HG02943 (cell line): ENCODE measurements around the gene PSMB3.
"Not testable (repeated sequence)": the region's sequence is repeated elsewhere in the genome, so short reads cannot be mapped to it uniquely, and the experiment has no call there.

Source experiments
- ATAC-seq: cut with Tn5 transposase; IDR thresholded peaks from one replicate; pipeline ENCODE4 v1.9.1; 2021; ENCODE audit warnings: mild to moderate bottlenecking, low read depth, moderate library complexity; ENCODE audit not compliant: unreplicated experiment

PSMB3 gene

DNA sequence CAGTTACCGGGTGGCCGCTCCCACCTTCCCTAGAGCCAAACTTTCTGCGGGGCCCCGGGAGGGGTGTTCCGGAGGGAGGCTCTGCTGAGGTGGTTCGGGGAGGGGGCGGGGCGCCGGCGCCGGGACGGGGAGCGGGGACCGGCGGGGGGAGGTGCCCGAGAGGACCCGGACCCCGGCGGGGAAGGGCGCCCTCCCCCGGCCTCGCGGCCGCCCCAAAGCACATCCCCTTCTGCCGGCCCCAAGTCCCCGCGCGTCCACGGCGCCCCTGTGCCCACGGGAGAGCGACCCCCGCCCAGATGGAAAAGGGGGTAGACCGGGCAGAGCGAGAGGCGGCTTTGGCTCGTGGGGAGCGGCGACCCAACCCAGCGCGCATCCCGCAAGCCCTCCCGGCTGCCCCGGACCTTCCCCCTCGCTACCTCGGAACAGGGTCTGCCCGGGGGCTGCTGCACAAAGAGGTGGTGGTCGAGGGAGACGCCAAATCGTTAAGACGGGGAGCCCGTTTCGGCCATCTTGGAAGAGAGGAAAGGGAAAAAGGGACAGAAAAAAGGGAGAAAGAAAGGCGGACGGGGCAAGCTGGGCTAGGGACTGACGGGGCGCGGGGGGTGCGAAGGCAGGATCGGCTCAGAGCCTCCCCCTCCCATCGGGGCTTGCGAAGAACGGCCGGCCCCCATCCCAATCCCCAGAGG lies 4.9 kb upstream of the PSMB3 start:
- no peak for ATAC-seq

GRCh38 chr17:38748149-38748891 lies 4.2 kb upstream of the PSMB3 start, which contains the start of gene PCGF2:
PCGF2 (minus strand) TSS chr17:38748336; CDS start chr17:38740402, 7,934 bp downstream.
- ATAC-seq, result no peak

DNA sequence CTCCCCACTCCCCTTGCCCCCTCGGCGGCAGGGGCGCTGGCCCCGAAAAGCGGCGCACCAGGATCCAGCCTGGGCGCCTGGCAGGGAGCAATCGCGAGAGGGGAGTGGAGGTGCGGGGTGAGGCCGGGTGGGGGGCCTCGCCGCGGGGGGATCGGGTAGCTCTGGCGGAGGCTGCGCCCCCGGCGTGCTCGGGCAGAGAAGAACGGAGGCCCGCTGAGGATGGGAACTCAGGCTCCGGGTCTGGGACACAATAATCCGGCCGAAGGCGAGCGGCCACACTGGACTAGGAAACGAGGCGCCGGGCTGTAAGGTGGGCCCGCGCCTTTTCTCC lies 3.7 kb upstream of the PSMB3 start:
- no peak for ATAC-seq

GRCh38 chr17:38749223-38750043 lies 3.1 kb upstream of the PSMB3 start:
- ATAC-seq, result no peak

DNA sequence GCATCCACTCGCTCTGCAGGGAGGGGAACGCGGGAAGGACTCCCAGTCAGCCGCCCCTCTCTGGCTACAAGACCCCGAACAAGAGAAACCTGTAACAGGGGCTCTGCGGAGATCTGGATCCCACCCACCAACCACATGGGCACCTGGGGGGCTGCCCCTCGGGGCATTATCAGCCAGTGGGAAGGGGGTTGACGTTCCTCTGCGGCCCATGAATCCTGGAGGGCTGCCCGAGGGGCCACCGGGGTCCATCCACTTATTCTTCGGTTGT lies 2.6 kb upstream of the PSMB3 start:
- ATAC-seq, result no peak

DNA sequence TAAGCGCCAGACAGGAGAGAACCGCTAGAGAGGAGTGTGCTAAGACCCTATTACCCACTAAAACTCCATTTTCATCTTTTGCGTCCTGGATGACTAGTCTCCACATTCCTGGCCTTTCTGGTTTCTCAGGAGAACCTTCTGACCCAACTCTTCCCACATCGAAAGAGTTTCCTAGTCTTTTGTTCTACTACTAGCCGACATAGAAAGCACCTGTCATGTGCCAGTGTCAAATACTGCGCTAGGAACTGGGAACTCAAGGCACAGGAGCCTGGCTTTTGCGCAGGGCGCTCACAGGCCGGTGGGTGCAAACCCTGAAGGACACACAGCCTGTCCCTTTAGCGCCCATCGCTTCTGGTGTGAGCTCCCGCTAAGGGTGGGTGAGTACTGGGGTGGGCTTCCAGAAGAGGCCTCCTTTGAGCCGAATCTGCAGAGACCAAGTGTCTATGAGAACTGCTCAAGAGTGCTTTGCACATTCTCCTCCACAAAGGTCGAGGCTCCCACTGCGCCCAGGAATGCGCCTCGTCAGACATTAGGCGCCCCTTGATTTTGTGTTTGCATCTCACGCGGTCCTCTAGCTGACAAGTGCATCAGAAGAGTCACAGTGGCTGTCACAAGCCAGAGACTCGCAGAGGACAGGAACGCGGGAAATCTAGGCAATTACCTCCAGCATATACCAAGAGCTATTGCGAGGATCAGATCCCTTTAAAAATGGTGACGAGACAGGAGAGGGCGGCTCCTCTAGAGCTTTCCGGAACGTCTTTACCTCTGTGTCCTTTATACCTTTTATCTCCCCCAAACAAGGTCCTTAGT lies 2.0 kb upstream of the PSMB3 start:
- no peak for ATAC-seq

GRCh38 chr17:38751144-38751807 lies 1.3 kb upstream of the PSMB3 start:
- ATAC-seq, result no peak

DNA sequence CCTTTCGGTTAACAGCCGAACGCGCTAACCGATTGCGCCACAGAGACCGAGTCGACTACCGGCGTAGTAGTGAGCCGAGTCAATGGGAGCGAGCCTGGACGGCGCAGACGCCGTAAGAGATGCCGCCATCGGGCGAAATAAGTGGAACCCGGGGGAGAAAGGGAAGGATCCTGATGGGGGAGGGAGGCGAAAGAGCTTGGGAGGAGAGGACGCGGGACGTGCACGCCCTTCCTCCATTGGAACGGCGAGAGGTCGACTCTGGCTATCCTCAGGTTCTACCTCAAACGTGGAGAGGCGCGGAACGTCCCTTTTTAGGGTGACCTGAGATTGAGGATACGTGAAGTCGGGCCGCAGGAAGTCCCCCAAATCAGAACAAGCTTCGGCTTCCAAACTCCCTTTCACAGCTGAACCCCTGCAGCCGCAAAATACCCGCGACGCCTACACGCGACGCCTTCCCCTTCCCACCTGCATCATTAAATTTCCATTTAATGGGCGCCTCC lies 683 bp upstream of the PSMB3 start:
- no peak for ATAC-seq

DNA sequence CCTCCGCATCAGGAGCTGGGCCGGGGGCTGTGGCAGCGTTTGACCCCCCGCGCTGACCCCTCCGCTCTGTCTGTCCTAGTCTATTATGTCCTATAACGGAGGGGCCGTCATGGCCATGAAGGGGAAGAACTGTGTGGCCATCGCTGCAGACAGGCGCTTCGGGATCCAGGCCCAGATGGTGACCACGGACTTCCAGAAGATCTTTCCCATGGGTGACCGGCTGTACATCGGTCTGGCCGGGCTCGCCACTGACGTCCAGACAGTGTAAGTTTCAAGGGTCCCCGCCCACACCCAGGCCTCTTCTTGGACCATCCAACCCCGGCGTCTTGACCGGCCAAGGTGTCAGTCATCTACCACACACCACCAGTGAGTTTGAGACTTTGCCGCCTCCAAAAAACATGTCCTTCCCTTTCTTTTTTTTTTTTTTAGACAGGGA lies 548 bp downstream of the PSMB3 start:
- no peak for ATAC-seq

- ATAC-seq, result no peak
Observed at GRCh38 chr17:38761612-38762011, 9.1 kb downstream of the PSMB3 start.

DNA sequence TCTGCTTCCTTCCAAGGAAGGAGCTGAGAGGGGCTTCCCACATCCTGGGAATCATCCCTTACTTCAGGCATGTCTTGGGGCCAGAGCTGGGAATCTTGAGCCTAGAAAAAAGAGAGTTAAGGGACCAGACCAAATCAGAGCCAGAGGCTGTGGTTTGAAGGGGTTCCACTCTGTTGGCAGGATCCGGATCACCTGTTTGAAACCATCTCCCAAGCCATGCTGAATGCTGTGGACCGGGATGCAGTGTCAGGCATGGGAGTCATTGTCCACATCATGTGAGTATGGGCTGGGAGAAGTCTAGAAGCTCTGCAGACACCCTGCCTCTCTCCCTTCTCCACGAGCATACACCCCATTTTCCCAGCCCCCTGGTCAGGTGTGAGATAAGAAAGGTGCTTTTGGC lies 9.7 kb downstream of the PSMB3 start:
- ATAC-seq, result no peak

GRCh38 chr17:38766341-38766740 lies 13.8 kb downstream of the PSMB3 start:
- no peak for ATAC-seq

GRCh38 chr17:38768417-38768816 lies 15.9 kb downstream of the PSMB3 start:
- ATAC-seq, result no peak

- ATAC-seq, result no peak
Observed at GRCh38 chr17:38773258-38773657, 20.7 kb downstream of the PSMB3 start.

- no peak for ATAC-seq
Observed at GRCh38 chr17:38777641-38778250, 25.2 kb downstream of the PSMB3 start.

- ATAC-seq, result no peak
Observed at GRCh38 chr17:38779965-38780752, 27.6 kb downstream of the PSMB3 start.

GRCh38 chr17:38783227-38783626 lies 30.7 kb downstream of the PSMB3 start:
- ATAC-seq, result no peak

DNA sequence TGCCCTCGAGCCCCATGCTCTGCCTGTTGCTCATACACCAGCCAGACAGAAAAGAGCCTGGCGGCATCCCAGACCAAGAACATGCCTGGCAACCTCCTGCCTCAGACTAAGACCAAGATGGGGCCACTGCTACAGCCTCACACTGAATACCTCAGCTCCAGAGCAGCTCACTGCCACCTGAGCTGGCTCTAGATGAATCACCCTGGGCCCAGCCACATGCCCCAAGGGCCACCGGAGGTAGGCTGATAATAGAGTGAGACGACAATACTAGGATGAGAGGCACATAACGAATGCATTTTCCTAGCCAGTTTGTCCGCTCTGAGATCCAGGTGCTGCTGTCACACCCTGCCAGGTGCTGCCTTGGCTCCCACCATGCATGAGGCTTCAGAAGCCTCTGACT lies 33.8 kb downstream of the PSMB3 start:
- no peak for ATAC-seq

DNA sequence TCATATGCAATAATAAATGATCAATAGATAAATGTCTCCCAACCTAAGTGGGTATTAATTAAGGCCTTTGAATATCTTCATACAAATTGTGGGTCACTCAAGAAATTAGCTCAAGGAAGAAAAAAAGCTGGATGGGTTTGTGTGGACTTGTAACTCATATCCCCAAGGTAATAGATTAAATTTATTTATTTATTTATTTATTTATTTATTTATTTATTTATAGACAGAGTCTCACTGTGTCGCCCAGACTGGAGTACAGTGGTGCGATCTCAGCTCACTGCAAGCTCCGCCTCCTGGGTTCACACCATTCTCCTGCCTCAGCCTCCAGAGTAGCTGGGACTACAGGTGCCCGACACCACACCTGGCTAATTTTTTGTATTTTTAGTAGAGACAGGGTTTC lies 35.5 kb downstream of the PSMB3 start:
- not testable (repeated sequence) for ATAC-seq
